HepG2 (cell line): Measurements from ENCODE around the gene ECHS1. TPM values are rescaled to one million over a fixed set of nuclear protein-coding genes. Genes with fewer than 3 reads are reported as not detected.

Experiments used
- ATAC-seq: fragments of 200-7000 bp; cut with Tn5 transposase; 3 replicates; pipeline ENCODE4 v1.9.1; 2020; ENCODE audit warnings: mild to moderate bottlenecking, moderate library complexity
- BruUV-seq: library from RNA; stranded (reverse); fragments of 400-500 nt; replicated peaks from 2 replicates; lab custom pipeline; 2021; lab: Mats Ljungman, UMichigan
- CTCF ChIA-PET: fragments of 300-600 bp; formaldehyde crosslinking; extraction: SDS; loops from one replicate; lab custom pipeline; 2021; ENCODE audit warnings: low total read pairs, inconsistent platforms, low intra/inter-chr PET ratio; lab: Yijun Ruan, JAX
- POLR2A ChIA-PET: fragments of 350-600 bp; sonication (Branson Sonifier 250); formaldehyde crosslinking; loops from one replicate; lab custom pipeline; 2020; ENCODE audit warnings: antibody characterized with exemption, inconsistent platforms; lab: Yijun Ruan, JAX
- DNase-seq: peaks from one replicate; pipeline ENCODE4 v3.0.0-alpha.2; 2015; ENCODE audit warnings: low spot score
- FAIRE-seq: peaks from 3 replicates; lab custom pipeline; 2011; peaks lifted over from hg19 to GRCh38; lab: Jason Lieb, UNC
- H2AFZ ChIP-seq: one replicate; pipeline ENCODE4 v1.6.1; 2011; ENCODE audit warnings: low read length, inconsistent platforms
- H3K27ac ChIP-seq: fragments of 300-600 bp; 3 replicates; pipeline ENCODE4 v1.8.0; 2011; ENCODE audit warnings: mixed run types, mild to moderate bottlenecking, mixed read lengths, low read length, inconsistent platforms; ENCODE audit not compliant: insufficient read depth; ENCODE audit errors: extremely low read length
- H3K27me3 ChIP-seq, 2 experiments: fragments of 200-600 bp in 1 of 2; 2 replicates in 1 of 2; 3 replicates in 1 of 2; pipeline versions ENCODE4 v1.6.0 to v1.8.0; 2011; ENCODE audit warnings: low read length in 2 of 2, mild to moderate bottlenecking in 2 of 2, moderate library complexity in 2 of 2, inconsistent platforms in 1 of 2; ENCODE audit not compliant: insufficient read depth in 2 of 2, control insufficient read depth in 1 of 2
- H3K36me3 ChIP-seq, 2 experiments: fragments of 200-600 bp in 1 of 2; replicated peaks in 1 of 2; 2 replicates in 1 of 2; 3 replicates in 1 of 2; pipeline versions ENCODE4 v1.5.1 to v1.8.0; 2011; ENCODE audit warnings: low read length in 2 of 2, inconsistent platforms in 1 of 2; ENCODE audit not compliant: insufficient read depth in 2 of 2, control insufficient read depth in 1 of 2
- H3K4me1 ChIP-seq: 2 replicates; pipeline ENCODE4 v1.5.1; 2012; ENCODE audit warnings: low read length, inconsistent platforms; ENCODE audit not compliant: insufficient read depth
- H3K4me2 ChIP-seq: 2 replicates; pipeline ENCODE4 v1.6.0; 2011; ENCODE audit warnings: low read depth, low read length, inconsistent platforms
- H3K4me3 ChIP-seq, 3 experiments: fragments of 200-600 bp in 1 of 3; sonication (generic), shearing (Covaris generic) in 1 of 3; replicated peaks in 1 of 3; 2 replicates each; pipeline ENCODE4 v1.5.1; 2011 to 2016; ENCODE audit warnings: low read length in 3 of 3, inconsistent platforms in 2 of 3, low read depth in 2 of 3, mild to moderate bottlenecking in 2 of 3, control low read depth in 1 of 3, mixed read lengths in 1 of 3; ENCODE audit not compliant: insufficient read depth in 1 of 3
- H3K79me2 ChIP-seq: one replicate; pipeline ENCODE4 v1.6.1; 2011; ENCODE audit warnings: low read length, inconsistent platforms; ENCODE audit not compliant: insufficient read depth
- H3K9ac ChIP-seq: 2 replicates; pipeline ENCODE4 v1.6.0; 2011; ENCODE audit warnings: mild to moderate bottlenecking, low read depth, low read length, inconsistent platforms; ENCODE audit not compliant: insufficient read depth
- H3K9me3 ChIP-seq: 2 replicates; pipeline ENCODE4 v1.5.1; 2012; ENCODE audit warnings: mild to moderate bottlenecking, low read length
- H4K20me1 ChIP-seq: 2 replicates; pipeline ENCODE4 v1.6.0; 2011; ENCODE audit warnings: inconsistent platforms, mild to moderate bottlenecking, low read length, moderate library complexity; ENCODE audit not compliant: insufficient read depth
- ASH2L ChIP-seq: fragments of 300-600, 200-600 bp; sonication (generic); IDR thresholded peaks from 2 replicates; pipeline ENCODE4 v1.7.0; 2017; ENCODE audit warnings: low read depth, mild to moderate bottlenecking, moderate library complexity, mixed read lengths, low read length; ENCODE audit not compliant: insufficient read length
- NCOR1 ChIP-seq: fragments of 200-600 bp; sonication (generic); IDR thresholded peaks from 2 replicates; pipeline ENCODE4 v1.7.0; 2017; ENCODE audit warnings: antibody characterized with exemption, low read length, borderline replicate concordance
- SETDB1 ChIP-seq: sonication (generic); formaldehyde crosslinking; IDR thresholded peaks from 2 replicates; pipeline ENCODE4 v1.5.1; 2020; ENCODE audit warnings: missing genetic modification reagents, mild to moderate bottlenecking, borderline replicate concordance
- SNAI1 ChIP-seq: sonication (generic); formaldehyde crosslinking; IDR thresholded peaks from 2 replicates; pipeline ENCODE4 v1.5.0; 2020; ENCODE audit warnings: mild to moderate bottlenecking, missing genetic modification reagents, borderline replicate concordance
- TRIM24 ChIP-seq: sonication (generic); formaldehyde crosslinking; IDR thresholded peaks from 2 replicates; pipeline ENCODE4 v1.8.0; 2022; ENCODE audit warnings: mild to moderate bottlenecking, missing genetic modification reagents
- ZFP36L1 ChIP-seq: sonication (generic); formaldehyde crosslinking; IDR thresholded peaks from 2 replicates; pipeline ENCODE4 v1.8.0; 2022; ENCODE audit warnings: mild to moderate bottlenecking, missing genetic modification reagents, moderate library complexity
- ZNF44 ChIP-seq: sonication (generic); formaldehyde crosslinking; IDR thresholded peaks from 2 replicates; pipeline ENCODE4 v1.5.1; 2020; ENCODE audit warnings: mild to moderate bottlenecking, missing genetic modification reagents
- ZNF891 ChIP-seq: sonication (generic); formaldehyde crosslinking; IDR thresholded peaks from 2 replicates; pipeline ENCODE4 v1.5.0; 2020; ENCODE audit warnings: mild to moderate bottlenecking, missing genetic modification reagents
- WGBS: methylation state at CpG from one replicate; pipeline ENCODE4 v1.1.6; 2017; ENCODE audit warnings: low lambda C conversion rate; 5-methylcytosine and 5-hydroxymethylcytosine counted together
- in situ Hi-C: cut with HindIII; loops from 2 replicates; pipeline ENCODE4 v1.10.0; 2017; ENCODE audit warnings: low pct_unique_long_range_greater_than_20kb; ENCODE audit not compliant: extremely low pct_ligation_motif_present
- intact Hi-C: fragments of 100-400 bp; cut with micrococcal nuclease; formaldehyde crosslinking; loops from one replicate; pipeline ENCODE4 v1.10.0; 2022; ENCODE audit not compliant: unreplicated experiment
- polyA plus RNA-seq, 8 experiments: library from polyadenylated mRNA; depleted of rRNA in 3 of 8; stranded (reverse) in 7 of 8; unstranded in 1 of 8; fragments of >200 nt; fragmentation: Illumina TruSeq in 4 of 8; extraction: Trizol in 4 of 8; gene quantifications; 2 replicates each; pipeline versions ENCODE4 v1.2.1 to v1.2.3, GENCODE V29; 2011 to 2016; ENCODE audit warnings: low read depth in 4 of 8, missing spikeins in 1 of 8, mixed read lengths in 1 of 8; ENCODE audit not compliant: insufficient read depth in 1 of 8
- total RNA-seq, 5 experiments: library from RNA; depleted of rRNA; stranded (reverse); fragments of >200 nt; fragmentation: Illumina TruSeq; extraction: Trizol; gene quantifications; 2 replicates each; pipeline ENCODE4 v1.2.3, GENCODE V29; 2016; ENCODE audit warnings: low read depth in 1 of 5

The ECHS1 gene
- total and polyA plus RNA-seq, 2 of the 13 experiments (the other 11 are each of a cell fraction or from before 2014, with no cell fraction given) = 32.7 to 195 TPM

DNA sequence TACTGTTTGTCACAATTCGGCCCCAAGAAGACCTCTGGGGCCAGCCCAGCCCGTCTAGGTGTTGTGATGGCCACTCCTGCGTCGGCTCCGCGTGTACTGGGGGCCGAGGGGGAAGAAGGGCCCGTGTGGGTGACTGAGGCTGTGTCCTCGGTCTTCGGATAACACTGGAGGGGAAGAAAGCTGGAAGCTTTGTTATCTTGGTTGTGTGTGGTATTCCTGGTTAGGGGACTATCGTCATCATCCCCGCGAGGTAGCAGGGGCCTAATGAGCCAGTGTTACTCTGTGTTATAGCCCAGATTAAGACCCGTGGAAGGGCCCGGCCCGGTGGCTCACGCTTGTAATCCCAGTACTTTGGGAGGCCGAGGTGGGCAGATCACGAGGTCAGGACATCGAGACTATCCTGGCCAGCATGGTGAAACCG is 21.7 kb upstream of the ECHS1 start:
- FAIRE-seq = no peak
- peak; percentile 13 for ATAC-seq
- TSS peak; percentile 62 for BruUV-seq
- CTCF ChIA-PET = no interaction called here
- H4K20me1 ChIP-seq = no peaks in the 10 kb centered on the region
- H3K4me2 ChIP-seq = peak overlapping the region; percentile 76
- H3K27ac ChIP-seq = peak overlapping the region; percentile 82
- peaks cover 0 to 25% of the 10 kb centered on the region in 2 experiments; a peak in 4 of 5 replicates for H3K36me3 ChIP-seq
- intact Hi-C loops = loop anchor here (2.0 kb wide), 1 partner anchor 66 kb away; no protein-coding TSS in a partner anchor
- peaks cover 19% of the 10 kb centered on the region for H3K4me1 ChIP-seq
- no peaks in the 10 kb centered on the region; a peak in 1 of 5 replicates for H3K27me3 ChIP-seq
- in situ Hi-C loops = no loop called here
- H3K9ac ChIP-seq = peak overlapping the region; percentile 93
- H3K9me3 ChIP-seq = no peaks in the 10 kb centered on the region
- peaks cover 17% of the 10 kb centered on the region for H3K79me2 ChIP-seq
- no peak for DNase-seq
- H3K4me3 ChIP-seq = peak overlapping the region; percentile 69 to 84 (median 79)
- WGBS = 7% methylated on average over 18 of the region's 21 CpGs
- POLR2A ChIA-PET = interaction anchor here (1.5 to 3.5 kb wide), 4 partner anchors 9 to 48 kb away, joined by 3 to 21 read pairs (median 11); partner anchors contain the start of genes FUOM, PAOX and PRAP1
- peak; percentile 40; the same call in 1 of the 2 replicates for TF ChIP-seq SNAI1 (CRISPR knock-in tag)
- TF ChIP-seq ZNF44 (CRISPR knock-in tag) = no peak
- TF ChIP-seq NCOR1 = no peak
- peak; percentile 0 for TF ChIP-seq ASH2L
- peak; percentile 76; the same call in 1 of the 2 replicates for TF ChIP-seq ZFP36L1 (CRISPR knock-in tag)
- 0 out of 2 replicates have a peak, but pooled peaks have one; percentile 5 for TF ChIP-seq ZNF891
- TF ChIP-seq TRIM24 = no peak
- TF ChIP-seq SETDB1 (CRISPR knock-in tag) = 0 out of 2 replicates have a peak, but pooled peaks have one; percentile 9
- H2AFZ ChIP-seq = no peak overlapping the region
